BE2C (cell line): ENCODE data around the gene TADA3.
A peak's percentile ranks its signal among the peaks of the same experiment; 100 is the strongest.

Source experiments
- DNase-seq: peaks from one replicate; pipeline ENCODE4 v3.0.0-alpha.2; 2020
- H3K27me3 ChIP-seq: fragments of 250-450 bp; sonication (Bioruptor Pico); 2 replicates; pipeline ENCODE4 v1.5.1; 2020; ENCODE audit warnings: mild to moderate bottlenecking
- H3K36me3 ChIP-seq: fragments of 250-450 bp; sonication (Bioruptor Pico); 2 replicates; pipeline ENCODE4 v1.5.1; 2020; ENCODE audit warnings: mild to moderate bottlenecking
- H3K4me1 ChIP-seq: fragments of 250-450 bp; sonication (Bioruptor Pico); 2 replicates; pipeline ENCODE4 v1.5.1; 2020
- H3K4me3 ChIP-seq: 2 replicates; pipeline ENCODE4 v1.5.1; 2011; ENCODE audit warnings: low read depth, low read length
- H3K9me3 ChIP-seq: fragments of 250-450 bp; sonication (Bioruptor Pico); 2 replicates; pipeline ENCODE4 v1.5.1; 2020
- CTCF ChIP-seq: IDR thresholded peaks from 2 replicates; pipeline ENCODE4 v1.5.1; 2012; ENCODE audit warnings: mild to moderate bottlenecking, low read depth, low read length

TADA3 gene

GRCh38 chr3:9749645-9750555 lies 42.4 kb downstream of the TADA3 start, which contains the start of gene OGG1:
Gene OGG1 (plus strand): TSS chr3:9749952. CDS start chr3:9750287, 335 bp downstream.
- H3K4me3 ChIP-seq = peak within 1 kb of the TSS; percentile 74
- DNase-seq = peak; percentile 93
- H3K27me3 ChIP-seq = no peaks in the 10 kb centered on the region
- no peak for TF ChIP-seq CTCF
- no peaks in the 10 kb centered on the region for H3K9me3 ChIP-seq
- peaks cover 18% of the 10 kb centered on the region for H3K36me3 ChIP-seq
- no peaks in the 10 kb centered on the region for H3K4me1 ChIP-seq

DNA sequence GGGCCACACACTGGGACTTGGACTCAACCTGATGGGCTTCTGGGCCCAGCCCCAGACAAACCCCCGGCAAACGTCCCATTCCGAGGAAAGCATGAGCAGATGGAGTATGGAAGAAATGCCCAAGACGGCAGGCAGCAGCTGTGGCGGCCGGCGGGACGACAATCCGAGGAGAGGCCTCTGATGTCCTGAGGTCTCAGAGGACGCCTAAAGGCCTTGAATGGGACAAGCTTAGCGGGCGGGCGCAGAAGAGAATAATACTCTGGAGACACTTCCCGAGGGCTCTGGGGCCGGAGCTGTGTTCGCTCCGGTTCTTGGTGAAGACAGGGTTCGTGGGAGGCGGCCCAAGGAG lies 43.0 kb downstream of the TADA3 start:
- Histone ChIP-seq H3K36me3 (peaks cover 22% of the 10 kb centered on the region), H3K4me3 (peak overlapping the region; percentile 74), H3K9me3 (no peaks in the 10 kb centered on the region), H3K4me1 (no peaks in the 10 kb centered on the region), H3K27me3 (no peaks in the 10 kb centered on the region)
- peak; percentile 22 for DNase-seq
- no peak for TF ChIP-seq CTCF

DNA sequence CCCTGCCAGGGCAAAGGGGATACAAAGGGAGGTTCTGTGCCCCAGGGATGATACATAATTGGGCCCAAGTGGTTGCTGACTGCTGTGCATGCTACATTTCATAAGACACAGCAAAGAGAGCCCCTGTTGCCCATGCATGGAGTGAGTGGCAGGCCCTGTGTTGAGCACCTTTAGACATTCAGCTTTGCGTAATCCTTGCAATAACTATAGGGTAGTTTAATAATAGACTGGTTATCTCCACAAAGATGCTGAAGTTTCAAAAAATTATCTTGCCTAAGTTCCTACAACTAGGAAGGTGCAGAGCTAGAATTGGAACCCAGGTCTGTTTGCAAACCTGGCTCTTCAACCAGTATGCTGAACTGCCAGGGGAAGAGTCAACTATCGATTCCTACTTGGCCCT lies 44.2 kb downstream of the TADA3 start:
- H3K9me3 ChIP-seq = no peaks in the 10 kb centered on the region
- H3K4me1 ChIP-seq = no peaks in the 10 kb centered on the region
- H3K36me3 ChIP-seq = peaks cover 32% of the 10 kb centered on the region
- no peak for TF ChIP-seq CTCF
- no peak overlapping the region for H3K4me3 ChIP-seq
- H3K27me3 ChIP-seq = no peaks in the 10 kb centered on the region
- DNase-seq = no peak

DNA sequence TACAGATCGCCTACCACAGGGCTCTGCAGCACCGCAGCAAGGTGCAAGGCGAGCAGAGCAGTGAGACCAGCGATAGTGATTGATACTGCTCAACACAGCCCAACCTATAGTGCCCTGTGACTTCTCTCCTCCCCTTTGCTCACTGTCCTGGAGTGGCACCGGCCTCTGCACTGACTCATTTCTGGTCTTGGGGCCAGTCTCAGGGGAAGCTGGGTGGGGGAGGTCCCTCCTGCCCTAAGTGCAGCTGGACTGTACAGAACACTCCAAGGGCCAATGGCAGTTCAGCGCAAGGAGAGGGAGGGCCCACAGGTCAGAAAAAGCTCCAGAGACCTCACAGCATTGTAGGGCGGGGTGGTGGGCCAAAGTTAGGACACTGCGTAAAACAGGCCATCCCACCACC lies 45.0 kb downstream of the TADA3 start:
- no peaks in the 10 kb centered on the region for H3K9me3 ChIP-seq
- no peaks in the 10 kb centered on the region for H3K27me3 ChIP-seq
- no peak for TF ChIP-seq CTCF
- no peak overlapping the region for H3K4me3 ChIP-seq
- H3K4me1 ChIP-seq = no peaks in the 10 kb centered on the region
- H3K36me3 ChIP-seq = peaks cover 37% of the 10 kb centered on the region
- DNase-seq = no peak

GRCh38 chr3:9746330-9746729 lies 45.9 kb downstream of the TADA3 start:
- Histone ChIP-seq H3K4me3 (no peak overlapping the region), H3K9me3 (no peaks in the 10 kb centered on the region), H3K4me1 (no peaks in the 10 kb centered on the region), H3K27me3 (no peaks in the 10 kb centered on the region), H3K36me3 (peaks cover 37% of the 10 kb centered on the region)
- TF ChIP-seq CTCF = no peak
- DNase-seq = no peak

DNA sequence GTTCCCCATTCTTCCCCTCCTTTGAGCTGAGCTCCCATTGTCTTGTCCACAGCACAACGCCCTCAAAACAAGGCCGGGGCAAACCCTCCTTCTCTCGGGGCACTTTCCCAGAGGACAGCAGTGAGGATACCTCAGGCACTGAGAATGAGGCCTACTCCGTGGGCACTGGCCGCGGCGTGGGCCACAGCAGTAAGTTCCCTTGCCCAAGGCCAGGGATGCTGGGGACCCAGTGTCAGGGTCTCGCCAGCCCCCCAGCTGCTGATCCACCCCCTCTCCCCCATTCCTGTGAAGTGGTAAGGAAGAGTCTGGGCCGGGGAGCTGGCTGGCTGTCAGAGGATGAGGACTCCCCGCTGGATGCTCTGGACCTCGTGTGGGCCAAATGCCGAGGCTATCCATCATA lies 46.8 kb downstream of the TADA3 start:
- Histone ChIP-seq H3K4me1 (no peaks in the 10 kb centered on the region), H3K36me3 (peaks cover 40% of the 10 kb centered on the region), H3K4me3 (no peak overlapping the region), H3K27me3 (no peaks in the 10 kb centered on the region), H3K9me3 (no peaks in the 10 kb centered on the region)
- no peak for TF ChIP-seq CTCF
- no peak for DNase-seq
